Inflammatory macrophage treated with lipopolysaccharide for 4 hours (primary cell): ENCODE results near the gene UGDH.
"Not testable (repeated sequence)": the region's sequence is repeated elsewhere in the genome, so short reads cannot be mapped to it uniquely, and the experiment has no call there.

Experiments used
- DNase-seq: peaks from one replicate; pipeline ENCODE4 v3.0.0-alpha.2; 2020

The UGDH gene

DNA sequence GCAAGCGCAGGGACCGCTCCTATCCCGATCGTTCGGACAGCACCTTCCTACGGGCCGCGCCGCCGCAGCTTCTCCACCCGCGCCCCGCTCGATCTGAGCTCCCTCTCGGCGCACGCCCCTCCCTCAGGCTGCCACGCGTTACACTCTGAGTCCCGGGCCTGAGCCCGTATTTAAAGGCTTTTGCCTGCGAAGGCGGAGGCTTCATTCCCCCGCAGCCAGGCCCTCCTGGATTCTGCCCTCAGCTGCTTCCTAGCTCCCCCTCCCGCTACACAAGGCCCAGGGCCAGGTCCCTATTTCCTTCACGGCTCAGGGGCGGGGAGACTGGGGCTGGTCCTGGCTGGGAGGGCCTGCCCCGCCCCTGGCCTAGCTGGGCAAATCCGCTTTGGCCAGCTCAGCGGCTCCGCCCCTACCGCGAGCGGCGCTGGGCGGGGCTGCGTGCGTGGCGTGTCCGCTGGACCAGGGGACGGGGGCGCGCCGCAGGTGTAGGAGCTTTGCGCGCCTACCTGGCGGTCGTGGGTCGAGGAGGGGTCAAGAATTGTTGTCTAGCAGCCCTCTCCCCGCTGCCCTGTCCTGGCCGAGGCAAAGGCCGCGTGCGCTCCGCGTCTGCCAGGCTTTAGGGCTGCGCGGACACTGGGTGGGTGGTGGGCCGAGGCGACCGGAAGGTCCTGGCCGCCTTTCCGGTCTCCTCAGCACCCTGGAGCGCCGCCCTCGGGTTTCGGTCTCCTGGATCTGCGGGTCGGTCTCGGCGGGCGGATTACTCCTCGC is at the start of gene UGDH:
Gene UGDH, minus strand, starts transcription at position 144 of the 765 bp plus-strand sequence. CDS start 5,927 bp downstream, outside the sequence.
- DNase-seq, result peak; percentile 97

DNA sequence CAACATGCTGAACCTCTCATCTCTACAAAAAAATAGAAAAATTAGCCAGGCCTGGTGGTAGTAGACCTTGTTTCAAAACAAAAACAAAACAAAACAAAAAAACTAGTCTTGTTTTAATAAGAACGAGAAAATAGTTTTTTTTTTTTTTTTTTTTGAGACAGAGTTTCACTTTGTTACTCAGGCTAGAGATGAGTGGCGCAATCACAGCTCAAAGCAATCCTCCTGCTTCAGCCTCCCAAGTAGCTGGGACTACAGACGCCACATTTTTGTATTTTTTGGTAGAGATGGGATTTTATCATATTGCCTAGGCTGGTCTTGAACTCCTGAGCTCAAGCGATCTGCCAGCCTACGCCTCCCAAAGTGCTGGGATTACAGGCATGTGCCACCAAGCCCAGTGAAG is 47.7 kb upstream of the UGDH start:
- peak; percentile 33 for DNase-seq

DNA sequence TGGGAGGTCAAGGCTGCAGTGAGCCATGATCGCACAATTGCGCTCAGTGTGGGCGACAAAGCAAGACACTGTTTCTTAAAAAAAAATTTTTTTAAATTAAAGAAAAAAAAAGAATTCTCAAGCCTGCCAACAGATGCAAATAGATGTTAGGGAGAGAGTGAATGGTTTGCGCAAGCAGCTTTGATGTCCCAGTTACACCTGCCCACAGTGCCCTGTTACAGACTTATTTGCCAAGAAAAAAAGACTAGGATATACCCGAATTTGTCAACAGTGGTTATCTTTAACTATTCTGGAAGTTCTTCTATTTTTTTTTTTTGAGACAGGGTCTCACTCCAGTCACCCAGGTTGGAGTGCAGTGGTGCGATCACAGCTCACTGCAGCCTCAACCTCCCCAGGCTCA is 44.3 kb upstream of the UGDH start:
- no peak for DNase-seq

DNA sequence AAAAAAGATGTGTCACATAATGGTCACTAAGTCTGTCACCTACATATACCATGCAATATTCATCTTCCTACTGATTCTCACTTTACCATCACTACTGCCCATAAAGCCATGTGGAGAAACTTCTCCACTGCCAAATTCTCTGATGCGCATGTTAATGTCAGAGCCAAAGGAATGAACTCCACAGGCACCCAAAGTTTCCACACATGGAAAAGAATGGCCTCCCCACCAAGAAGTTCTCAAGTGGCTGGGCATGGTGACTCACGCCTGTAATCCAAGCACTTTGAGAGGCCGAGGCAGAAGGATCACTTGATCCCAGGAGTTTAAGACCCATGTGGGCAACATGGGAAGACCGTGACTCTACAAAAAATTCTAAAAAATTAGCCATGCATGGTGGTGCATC is 43.8 kb upstream of the UGDH start:
- no peak for DNase-seq

DNA sequence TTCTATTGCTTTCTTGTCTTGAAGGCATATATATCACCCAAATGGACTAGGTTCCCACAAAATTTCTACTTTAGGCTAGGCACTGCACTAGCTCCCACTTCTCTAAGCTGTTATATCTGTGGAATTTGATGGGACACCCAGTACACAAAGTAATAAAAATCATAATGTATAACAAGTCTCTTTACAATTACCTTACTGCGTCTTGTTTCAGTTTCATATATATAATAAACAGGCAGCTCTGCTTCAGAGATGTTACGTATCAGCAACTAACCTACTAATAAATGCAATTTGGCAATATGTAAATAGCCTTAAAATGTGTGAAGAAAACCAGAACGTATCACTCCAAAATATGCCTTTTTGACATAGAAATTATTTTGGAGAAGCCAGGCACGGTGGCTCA is 42.0 kb upstream of the UGDH start:
- no peak for DNase-seq

DNA sequence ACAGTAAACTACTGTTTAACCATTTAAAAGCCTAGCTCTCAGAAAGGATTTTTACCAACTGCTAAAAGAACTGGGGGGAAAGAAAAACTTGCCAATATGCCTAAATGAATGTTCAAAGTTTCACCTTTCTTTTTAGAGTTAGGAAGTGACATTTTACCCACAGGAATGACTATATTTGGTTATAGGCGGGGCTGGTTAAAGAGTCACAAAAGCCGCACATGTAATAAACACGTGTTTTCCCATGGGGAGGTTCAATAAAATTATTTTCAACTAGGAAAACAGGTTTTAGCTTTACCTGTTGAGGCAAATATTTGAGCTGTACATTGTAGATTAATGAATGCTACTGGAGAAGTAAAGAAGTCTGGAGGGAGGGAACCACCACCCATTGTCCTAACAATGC is 41.6 kb upstream of the UGDH start:
- peak; percentile 8 for DNase-seq

DNA sequence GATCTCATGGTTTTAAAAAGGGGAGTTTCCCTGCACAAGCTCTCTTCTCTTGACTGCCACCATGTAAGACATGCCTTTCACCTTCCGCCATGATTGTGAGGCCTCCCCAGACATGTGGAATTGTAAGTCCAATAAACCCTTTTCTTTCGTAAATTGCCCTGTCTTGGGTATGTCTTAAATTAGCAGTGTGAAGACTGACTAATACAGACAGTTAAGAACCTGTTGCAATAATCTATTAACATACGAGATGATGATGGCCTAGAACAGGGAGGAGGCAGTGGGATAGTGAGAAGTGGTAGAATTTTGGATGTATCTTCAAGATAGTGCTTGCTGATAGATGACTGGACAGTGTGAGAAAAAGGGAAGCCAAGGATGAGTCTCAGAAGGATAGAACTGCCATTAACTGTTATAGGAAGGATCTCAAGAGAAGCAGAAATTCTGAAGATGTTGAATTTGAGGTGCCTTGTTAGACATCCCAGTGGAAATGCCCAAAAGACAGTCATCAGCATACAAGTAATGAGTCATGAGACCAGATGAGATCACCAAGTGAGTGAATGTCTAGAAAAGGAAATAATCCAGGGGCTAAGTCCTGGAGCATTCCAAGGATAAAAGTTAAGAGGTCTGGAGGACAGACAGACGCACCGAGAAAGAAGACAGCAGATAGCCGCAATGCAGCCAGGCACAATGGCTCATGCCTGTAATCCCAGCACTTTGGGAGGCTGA is 38.8 kb upstream of the UGDH start:
- DNase-seq, result peak; percentile 75

DNA sequence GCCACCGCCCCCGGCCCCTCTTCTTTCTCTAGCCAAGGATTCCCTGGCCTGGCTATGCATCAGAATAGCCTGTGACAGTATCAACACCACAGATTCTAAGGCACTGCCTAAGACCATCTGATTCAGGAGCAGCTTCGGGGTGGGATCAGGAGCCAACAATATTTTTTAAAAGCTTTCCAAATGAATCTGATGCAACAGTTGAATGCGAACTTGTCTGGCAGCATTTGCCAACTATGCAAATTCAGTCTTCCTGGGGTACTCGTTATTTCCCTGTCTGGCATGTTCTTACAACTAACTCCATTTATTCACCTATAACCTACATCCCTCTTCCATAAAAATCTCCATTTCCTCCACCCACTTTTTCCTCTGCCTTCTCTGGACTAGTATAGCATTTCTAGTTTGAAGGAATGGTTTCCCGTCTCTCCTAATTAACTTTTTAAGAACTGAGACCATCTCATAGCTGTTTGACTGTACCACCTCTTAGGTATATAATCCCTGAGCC is 36.2 kb upstream of the UGDH start:
- no peak for DNase-seq

DNA sequence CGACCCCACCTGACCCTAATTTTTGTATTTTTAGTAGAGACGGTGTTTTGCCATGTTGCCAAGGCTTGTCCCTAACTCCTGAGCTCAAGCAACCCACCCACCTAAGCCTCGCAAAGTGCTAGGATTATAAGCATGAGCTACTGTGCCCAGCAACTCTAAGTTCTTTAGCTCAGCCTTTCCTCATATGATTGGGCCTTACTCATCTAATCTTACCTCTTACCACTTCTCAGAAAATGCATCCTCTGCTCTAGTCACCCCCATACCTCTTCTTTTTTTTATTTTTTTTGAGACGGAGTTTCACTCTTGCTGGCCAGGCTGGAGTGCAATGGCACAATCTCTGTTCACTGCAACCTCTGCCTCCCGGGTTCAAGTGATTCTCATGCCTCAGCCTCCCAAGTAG is 35.6 kb upstream of the UGDH start:
- DNase-seq, result no peak

DNA sequence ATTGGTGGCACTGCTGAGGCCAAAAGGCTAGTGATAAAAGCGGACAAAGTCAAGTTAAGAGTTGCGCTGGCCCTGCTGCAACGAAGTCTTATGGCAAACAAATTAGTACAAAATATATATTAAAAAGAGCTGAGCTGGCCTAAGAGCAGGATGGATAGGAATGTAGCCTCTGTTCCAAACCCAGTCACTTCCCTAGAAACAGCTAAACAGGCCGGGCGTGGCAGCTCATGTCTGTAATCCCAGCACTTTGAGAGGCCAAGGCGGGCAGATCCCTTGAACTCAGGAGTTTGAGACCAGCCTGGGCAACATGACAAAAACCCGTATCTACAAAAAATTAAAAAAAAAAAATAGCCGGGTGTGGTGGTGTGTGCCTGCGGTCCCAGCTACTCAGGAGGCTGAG is 32.4 kb upstream of the UGDH start:
- DNase-seq, result no peak

DNA sequence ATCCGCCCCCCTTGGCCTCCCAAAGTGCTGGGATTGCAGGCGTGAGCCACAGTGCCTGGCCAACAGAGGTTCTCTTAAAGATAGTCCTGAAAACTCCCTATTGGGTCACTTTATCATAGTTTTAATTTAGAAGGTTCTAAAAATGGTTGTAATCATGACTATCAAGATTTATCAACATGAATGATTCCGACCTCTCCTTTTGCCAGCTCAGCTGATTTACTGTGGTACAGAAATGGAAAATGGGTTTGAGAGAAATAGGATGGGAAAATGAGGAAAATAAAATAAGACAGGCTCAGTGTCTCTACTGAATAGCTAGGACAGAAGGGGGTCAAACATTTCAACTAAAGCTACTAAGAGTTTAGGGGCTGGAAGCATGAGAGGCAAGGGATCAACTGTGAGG is 28.2 kb upstream of the UGDH start:
- no peak for DNase-seq

DNA sequence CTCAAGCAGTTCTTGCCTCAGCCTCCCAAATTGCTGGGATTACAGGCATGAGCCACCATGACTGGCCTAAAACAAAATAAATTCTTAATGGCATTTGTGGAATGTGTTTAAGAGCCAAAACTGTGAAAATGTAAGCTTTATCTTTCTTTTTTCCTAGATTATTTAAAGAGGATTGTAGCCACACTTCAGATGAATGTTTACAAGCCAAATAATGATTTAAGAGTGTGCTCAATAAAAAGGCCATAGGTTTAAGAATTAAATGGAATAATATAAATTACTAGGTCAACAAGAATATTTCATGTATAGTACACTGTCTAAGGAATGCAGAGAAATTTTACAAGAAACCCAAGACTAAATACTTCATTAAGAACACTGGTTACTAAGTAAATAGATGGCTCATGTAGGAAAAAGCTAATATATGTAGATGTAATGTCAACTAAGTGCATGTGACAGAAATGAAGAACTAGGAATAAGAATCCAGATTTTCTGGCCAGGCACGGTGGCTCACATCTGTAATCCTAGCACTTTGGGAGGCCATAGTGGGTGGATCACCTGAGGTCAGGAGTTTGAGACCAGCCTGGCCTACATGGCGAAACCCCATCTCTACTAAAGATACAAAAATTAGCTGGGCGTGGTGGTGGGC is 21.3 kb upstream of the UGDH start:
- no peak for DNase-seq

DNA sequence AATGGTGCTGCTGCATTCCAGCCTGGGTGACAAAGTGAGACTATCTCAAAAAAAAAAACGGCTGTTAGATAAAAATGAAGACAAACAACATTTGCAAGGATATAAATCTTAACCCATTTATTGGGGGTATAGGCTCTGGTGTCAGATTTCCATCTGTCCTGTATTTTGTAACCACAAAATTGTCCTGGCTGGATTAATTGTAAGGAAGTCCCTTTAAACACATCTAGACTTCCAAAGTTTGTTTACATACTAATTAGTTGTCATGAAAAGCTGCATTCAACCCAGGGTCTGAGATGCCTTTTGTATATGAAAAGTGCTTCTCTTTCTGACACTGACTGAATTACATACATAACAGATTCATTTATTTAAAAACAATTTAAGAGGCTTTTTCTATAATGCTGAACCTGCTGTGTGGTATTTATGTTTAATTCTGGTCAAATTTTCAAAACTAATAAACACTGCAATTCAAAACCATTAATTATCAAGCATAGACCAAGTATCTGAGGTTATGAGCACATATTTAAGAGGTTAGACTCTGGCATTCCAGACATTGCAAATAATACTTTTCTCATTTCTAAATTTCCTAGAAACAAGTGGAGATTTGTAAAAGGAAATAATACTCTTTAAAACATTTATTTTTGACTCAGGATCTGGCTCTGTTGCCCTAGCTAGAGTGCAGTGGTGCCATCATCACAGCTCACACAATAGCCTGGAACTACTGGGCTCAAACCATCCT is 17.5 kb upstream of the UGDH start:
- DNase-seq, result no peak

DNA sequence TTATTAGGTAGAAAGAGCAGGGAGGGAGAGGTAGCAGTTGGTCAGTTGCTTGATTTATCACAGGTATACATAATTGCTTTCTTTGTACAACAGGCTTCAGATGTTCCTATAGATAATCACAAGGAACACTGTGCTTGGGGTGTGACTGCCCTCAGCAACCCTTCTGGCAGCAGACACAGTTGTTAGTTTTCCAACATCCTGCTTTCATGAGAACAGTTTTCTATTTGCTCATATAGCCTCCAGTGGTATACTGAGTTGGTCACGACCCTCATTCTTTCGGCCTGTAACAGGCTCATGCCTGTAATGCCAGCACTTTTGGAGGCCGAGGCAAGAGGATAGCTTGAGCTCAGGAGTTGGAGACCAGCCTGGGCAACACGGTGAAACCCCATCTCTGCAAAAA is 16.8 kb upstream of the UGDH start:
- not testable (repeated sequence) for DNase-seq

DNA sequence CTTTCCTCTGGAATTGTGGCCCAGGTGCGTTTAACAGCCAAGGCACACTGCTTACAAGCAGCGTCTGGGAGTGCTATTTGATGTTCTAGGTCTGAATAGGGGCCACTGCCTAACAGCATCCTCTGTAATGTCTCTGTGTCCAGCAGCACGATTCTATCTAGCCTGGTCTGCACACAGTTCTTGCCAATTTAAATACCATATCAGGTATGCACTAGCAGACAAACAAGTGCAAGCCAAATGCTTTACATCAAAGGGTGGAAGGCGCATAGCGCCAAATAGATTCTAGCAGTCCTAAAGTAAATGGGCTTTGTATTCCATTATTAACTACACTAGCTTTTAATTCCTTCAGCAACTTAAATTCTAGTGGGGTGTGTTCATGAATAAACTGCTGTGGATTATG is 15.8 kb upstream of the UGDH start:
- no peak for DNase-seq

DNA sequence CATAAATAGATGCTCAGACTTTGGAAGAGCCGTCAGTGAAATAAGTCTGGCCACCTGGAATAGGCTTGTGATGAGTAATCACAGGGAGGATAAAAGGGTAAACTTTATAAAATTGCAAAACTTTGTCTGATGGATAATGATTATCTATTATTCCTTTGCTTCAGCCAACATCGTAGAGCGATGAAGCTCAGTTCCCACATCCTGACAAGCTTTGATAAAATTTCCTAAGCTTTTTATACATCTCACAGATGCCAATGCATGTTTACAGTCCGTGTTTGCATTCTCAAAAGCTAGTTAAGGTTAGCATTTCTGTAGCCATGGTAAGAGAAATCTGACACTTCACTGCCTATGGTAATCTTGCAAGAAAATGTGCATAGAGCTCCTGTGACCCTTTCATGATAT is 15.4 kb upstream of the UGDH start:
- DNase-seq, result no peak

DNA sequence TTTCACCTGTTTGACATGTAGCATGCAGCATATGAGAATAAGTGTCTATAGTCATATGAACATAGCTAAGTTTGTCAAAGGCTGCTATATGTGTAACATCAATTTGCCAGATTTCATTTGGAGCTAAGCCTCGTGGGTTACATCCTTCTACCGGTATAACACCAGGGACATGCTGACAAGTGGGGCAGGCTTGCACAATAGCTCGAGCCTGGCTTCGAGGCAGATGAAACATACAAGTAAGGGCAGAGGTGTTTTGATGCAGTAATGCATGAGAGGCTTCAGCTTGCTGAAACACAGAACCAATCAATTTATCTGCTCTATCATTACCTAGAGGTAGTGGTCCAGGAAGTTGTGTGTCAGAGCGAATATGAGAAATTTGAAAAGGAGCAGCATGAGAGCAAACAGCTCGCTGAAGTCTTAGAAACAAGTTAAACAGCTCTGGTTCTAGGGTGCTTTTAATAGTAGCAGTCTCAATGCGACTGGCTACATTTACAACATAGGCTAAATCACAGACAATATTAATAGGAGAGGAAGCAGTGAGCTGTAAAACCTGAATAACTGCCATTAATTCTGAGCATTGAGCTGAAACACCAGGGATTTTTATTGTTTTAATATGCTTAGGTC is 14.9 kb upstream of the UGDH start:
- DNase-seq, result no peak

DNA sequence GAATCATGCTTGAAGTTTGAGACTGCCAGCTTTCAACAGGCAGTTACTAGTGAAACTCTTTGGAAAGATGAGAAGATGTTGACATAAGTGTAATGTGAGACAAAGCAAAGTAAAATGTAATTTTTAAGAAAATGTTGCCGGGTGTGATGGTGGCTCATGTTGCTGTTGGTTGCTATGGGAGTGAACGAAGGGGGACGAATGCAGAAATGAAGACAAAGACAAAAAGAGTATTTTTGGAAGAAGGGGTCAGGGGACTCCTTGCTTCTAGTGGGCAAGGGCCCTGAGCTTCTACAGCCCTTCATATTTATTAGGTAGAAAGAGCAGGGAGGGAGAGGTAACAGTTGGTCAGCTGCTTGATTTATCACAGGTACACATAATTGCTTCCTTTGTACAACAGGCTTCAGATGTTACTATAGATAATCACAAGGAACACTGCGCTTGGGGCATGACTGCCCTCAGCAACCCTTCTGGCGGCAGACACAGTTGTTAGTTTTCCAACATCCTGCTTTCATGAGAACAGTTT is 11.9 kb upstream of the UGDH start:
- no peak for DNase-seq

DNA sequence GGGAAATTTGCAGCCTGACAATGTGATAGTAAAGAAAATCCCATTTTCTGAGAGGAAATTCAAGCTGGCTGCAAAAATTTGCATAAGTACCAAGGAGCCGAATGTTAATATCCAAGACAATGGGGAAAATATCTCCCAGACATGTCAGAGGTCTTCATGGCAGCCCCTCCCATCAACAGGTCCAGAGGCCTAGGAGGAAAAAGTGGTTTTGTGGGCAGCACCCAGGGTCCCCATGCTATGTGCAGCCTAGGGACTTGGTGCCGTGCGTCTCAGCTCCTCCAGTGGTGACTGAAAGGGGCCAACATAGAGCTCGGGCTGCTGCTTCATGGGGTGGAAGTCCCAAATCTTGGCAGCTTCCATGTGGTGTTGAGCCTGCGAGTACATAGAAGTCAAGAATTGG is 6.3 kb upstream of the UGDH start:
- DNase-seq, result no peak

DNA sequence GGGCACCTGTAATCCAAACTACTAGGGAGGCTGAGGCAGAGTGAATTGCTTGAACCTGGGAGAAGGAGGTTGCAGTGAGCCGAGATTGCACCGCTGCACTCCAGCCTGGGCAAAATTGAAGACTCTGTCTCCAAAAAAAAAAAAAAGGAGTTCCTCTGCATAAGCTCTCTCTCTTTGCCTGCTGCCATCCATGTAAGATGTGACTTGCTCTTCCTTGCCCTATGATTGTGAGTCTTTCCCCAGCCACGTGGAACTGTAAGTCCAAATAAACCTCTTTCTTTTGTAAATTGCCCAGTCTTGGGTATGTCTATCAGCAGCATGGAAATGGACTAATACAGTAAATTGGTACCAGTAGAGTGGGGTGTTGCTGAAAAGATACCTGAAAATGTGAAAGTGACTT is 5.0 kb upstream of the UGDH start:
- DNase-seq, result not testable (repeated sequence)

DNA sequence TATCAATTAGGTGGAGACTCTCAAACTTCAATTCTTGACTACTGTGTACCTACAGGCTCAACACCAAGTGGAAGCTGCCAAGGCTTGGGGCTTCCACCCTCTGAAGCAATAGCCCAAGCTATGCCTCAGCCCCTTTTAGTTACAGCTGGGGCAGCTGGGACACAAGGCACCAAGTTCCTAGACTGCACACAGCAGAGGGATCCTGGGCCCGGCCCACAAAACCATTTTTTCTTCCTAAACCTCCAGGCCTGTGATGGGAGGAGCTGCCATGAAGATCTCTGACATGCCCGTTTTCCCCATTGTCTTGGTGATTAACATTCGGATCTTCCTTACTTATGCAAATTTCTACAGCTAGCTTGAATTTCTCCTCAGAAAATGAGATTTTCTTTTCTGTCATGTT is 3.4 kb upstream of the UGDH start:
- DNase-seq, result no peak

DNA sequence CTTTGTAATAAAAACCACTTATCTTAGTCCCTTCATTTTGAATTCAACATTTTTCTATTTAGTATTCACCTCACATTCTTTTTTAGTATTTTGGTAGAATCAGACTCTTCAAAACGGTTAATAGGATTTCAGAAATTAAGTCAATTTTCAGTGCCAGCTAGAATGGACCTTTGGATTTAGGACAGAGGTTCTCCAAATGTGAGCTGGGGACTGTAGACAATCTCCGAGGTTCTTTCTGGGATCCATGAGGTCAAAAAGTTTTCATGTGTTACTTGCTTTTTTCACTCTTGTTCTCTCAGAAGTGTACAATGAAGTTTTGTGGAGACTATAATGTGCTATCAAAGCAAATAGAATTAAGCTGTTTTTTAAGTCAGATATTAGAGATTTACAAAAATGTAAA is 2.3 kb upstream of the UGDH start:
- DNase-seq, result no peak

DNA sequence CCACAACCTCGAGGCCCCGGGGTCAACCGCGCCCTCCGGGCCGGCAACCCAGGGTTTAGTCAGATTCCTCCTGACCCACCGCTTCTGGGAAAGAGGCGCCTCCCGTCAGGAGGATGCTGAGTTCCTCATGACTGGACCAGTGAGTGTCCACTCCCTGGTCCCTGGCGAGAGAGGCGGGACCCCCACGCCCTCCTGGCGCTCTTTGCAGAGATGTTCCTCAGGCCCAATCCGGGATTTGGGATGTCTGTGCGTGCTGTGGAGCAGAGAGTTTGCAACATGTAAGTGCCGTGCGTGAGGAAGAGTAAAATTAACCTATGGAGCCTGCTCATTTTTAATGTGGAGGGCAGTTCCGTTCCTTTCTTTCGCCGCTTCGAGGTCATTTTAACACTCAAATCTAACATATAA is 824 bp upstream of the UGDH start:
- peak; percentile 87 for DNase-seq
